ENCODE results near the gene PPP1R10.

DNA sequence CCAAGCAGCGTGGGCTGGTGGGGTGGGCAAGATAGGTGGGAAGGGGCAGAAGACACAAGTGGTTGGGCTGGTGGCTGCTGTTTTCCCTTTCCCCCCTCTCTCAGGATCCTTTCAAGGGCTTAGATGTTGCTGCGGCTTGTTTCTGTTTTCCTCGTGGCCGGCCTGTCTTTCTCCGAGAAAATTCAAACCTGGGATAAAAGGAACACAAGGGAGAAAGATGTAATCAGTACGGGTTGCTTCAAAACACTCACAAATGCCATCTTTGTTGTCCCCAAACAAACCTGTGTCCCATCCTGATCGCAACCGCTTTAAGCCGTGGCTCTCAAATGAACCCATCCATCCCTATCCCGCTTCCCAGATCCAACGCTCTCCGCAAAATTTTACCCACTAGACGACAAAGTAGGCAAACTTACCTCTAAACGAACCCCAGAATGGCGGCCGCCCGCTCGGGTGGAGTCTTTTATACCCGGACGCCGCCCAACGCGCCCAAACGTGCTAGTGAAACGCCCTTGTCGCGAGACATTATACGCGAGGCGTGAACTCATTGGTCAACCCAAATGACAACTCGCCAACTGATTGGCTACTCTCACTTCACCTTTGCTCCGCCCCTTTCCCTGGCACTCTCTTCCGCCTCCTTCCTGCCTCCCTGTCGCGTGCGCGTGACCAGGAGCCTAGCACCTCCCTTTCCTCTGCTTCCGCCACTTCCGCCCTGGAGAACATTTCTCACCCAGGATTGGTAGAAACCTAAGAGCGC, at the start of gene PPP1R10:
- TF ChIP-seq, protein P1, sequence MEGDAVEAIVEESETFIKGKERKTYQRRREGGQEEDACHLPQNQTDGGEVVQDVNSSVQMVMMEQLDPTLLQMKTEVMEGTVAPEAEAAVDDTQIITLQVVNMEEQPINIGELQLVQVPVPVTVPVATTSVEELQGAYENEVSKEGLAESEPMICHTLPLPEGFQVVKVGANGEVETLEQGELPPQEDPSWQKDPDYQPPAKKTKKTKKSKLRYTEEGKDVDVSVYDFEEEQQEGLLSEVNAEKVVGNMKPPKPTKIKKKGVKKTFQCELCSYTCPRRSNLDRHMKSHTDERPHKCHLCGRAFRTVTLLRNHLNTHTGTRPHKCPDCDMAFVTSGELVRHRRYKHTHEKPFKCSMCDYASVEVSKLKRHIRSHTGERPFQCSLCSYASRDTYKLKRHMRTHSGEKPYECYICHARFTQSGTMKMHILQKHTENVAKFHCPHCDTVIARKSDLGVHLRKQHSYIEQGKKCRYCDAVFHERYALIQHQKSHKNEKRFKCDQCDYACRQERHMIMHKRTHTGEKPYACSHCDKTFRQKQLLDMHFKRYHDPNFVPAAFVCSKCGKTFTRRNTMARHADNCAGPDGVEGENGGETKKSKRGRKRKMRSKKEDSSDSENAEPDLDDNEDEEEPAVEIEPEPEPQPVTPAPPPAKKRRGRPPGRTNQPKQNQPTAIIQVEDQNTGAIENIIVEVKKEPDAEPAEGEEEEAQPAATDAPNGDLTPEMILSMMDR (IDR thresholded peaks at IDR 0.05): peak in 2 of 3 donors; percentile 10 to 17
- TF ChIP-seq POLR2A (IDR thresholded peaks at IDR 0.05) (peak; percentile 100), EP300 (IDR thresholded peaks at IDR 0.05) (no peak)
